Measurements from ENCODE around the gene TP53AIP1. TPM values are rescaled to one million over a fixed set of nuclear protein-coding genes. Genes with fewer than 3 reads are reported as not detected.

TP53AIP1 gene
- total and polyA plus RNA-seq, 10 of the 15 experiments (the other 5 are each of a cell fraction or from before 2014, with no cell fraction given): 0.01 TPM; not detected in 9

- Histone ChIP-seq H3K9ac (ENCODE audit: control insufficient read depth, insufficient read depth, low read length) (no peak overlapping the region), H3K79me2 (ENCODE audit: control insufficient read depth, insufficient read depth, low read length) (no peaks in the 10 kb centered on the region), H3K4me3 (no peak overlapping the region), H3K4me1 (ENCODE audit: control insufficient read depth, insufficient read depth, low read length) (no peaks in the 10 kb centered on the region), H3K9me3 (replicated peaks; ENCODE audit: control insufficient read depth, insufficient read depth, low read length) (no peaks in the 10 kb centered on the region), H3K36me3 (ENCODE audit: control insufficient read depth in 2 of 2, insufficient read depth in 2 of 2, low read length in 1 of 2) (no peaks in the 10 kb centered on the region), H3K27ac (ENCODE audit: control insufficient read depth, insufficient read depth) (no peak overlapping the region), H3K27me3 (replicated peaks in 1 of 2; ENCODE audit: control insufficient read depth in 2 of 2, insufficient read depth in 2 of 2, low read length in 1 of 2) (peaks cover 0 to 2% of the 10 kb centered on the region in 2 experiments; a peak in 2 of 4 replicates), H3K4me2 (ENCODE audit: control insufficient read depth, insufficient read depth) (no peak overlapping the region), H4K20me1 (ENCODE audit: control insufficient read depth, insufficient read depth) (no peaks in the 10 kb centered on the region; the same call in 1 of the 2 replicates), H2AFZ (ENCODE audit: control insufficient read depth, low read depth, low read length) (no peak overlapping the region)
- in situ Hi-C loops (cut with MboI): no loop called here
- ChIA-PET RAD21 (ENCODE audit: unreplicated experiment) (no interaction called here), POLR2A (no interaction called here), SMC1A (ENCODE audit: uncharacterized antibody, unreplicated experiment) (interaction anchor here (1.0 kb wide), 1 partner anchor 18 kb away, joined by 3 read pairs; no protein-coding TSS in a partner anchor), CTCF (interaction anchor here (0.6 to 1.3 kb wide), 3 partner anchors 51 to 494 kb away, joined by 3 read pairs; no protein-coding TSS in a partner anchor)
- DNase-seq (ENCODE audit: low read depth, low spot score): no peak
- no peak for ATAC-seq
- whole genome bisulfite sequencing (ENCODE audit: insufficient coverage, insufficient replicate concordance, low lambda C conversion rate, missing lambda C conversion rate): 47% methylated on average over 16 of the region's 16 CpGs
- intact Hi-C loops (cut with micrococcal nuclease; ENCODE audit: unreplicated experiment): no loop called here
- no peak for TF ChIP-seq TBL1XR1 (IDR thresholded peaks at IDR 0.05; ENCODE audit: low read depth, low read length)
- no peak for TF ChIP-seq RB1 (IDR thresholded peaks at IDR 0.05; ENCODE audit: borderline replicate concordance)
- no TSS peak for BruUV-seq (replicated peaks)
- FAIRE-seq: no peak
These were observed 5.9 kb downstream of the TP53AIP1 start for GRCh38 chr11:128936606-128937251.

- no TSS peak for BruUV-seq (replicated peaks)
- no peak for DNase-seq (ENCODE audit: low read depth, low spot score)
- Histone ChIP-seq H3K4me2 (ENCODE audit: control insufficient read depth, insufficient read depth) (no peak overlapping the region), H3K9ac (ENCODE audit: control insufficient read depth, insufficient read depth, low read length) (no peak overlapping the region), H3K27ac (ENCODE audit: control insufficient read depth, insufficient read depth) (no peak overlapping the region), H3K36me3 (ENCODE audit: control insufficient read depth in 2 of 2, insufficient read depth in 2 of 2, low read length in 1 of 2) (no peaks in the 10 kb centered on the region), H3K79me2 (ENCODE audit: control insufficient read depth, insufficient read depth, low read length) (no peaks in the 10 kb centered on the region), H2AFZ (ENCODE audit: control insufficient read depth, low read depth, low read length) (no peak overlapping the region), H4K20me1 (ENCODE audit: control insufficient read depth, insufficient read depth) (no peaks in the 10 kb centered on the region), H3K4me1 (ENCODE audit: control insufficient read depth, insufficient read depth, low read length) (no peaks in the 10 kb centered on the region), H3K4me3 (no peak overlapping the region), H3K9me3 (replicated peaks; ENCODE audit: control insufficient read depth, insufficient read depth, low read length) (no peaks in the 10 kb centered on the region), H3K27me3 (replicated peaks in 1 of 2; ENCODE audit: control insufficient read depth in 2 of 2, insufficient read depth in 2 of 2, low read length in 1 of 2) (no peaks in the 10 kb centered on the region; a peak in 1 of 4 replicates)
- 28% methylated on average over 10 of the region's 10 CpGs for WGBS (ENCODE audit: insufficient coverage, insufficient replicate concordance, low lambda C conversion rate, missing lambda C conversion rate)
- in situ Hi-C loops (cut with MboI): no loop called here
- SMC1A ChIA-PET (ENCODE audit: uncharacterized antibody, unreplicated experiment): interaction anchor here (0.9 to 1.1 kb wide), 2 partner anchors 10 to 50 kb away, joined by 3 read pairs; no protein-coding TSS in a partner anchor
- RAD21 ChIA-PET (ENCODE audit: unreplicated experiment): no interaction called here
- POLR2A ChIA-PET: no interaction called here
- intact Hi-C loops (cut with micrococcal nuclease; ENCODE audit: unreplicated experiment): no loop called here
- CTCF ChIA-PET: no interaction called here
- ATAC-seq: no peak
- no peak for FAIRE-seq
- no peak for TF ChIP-seq FOS (IDR thresholded peaks at IDR 0.05; ENCODE audit: borderline replicate concordance, extremely low read depth, insufficient read length)
- no peak for TF ChIP-seq IRF3 (IDR thresholded peaks at IDR 0.05)
- no peak for TF ChIP-seq RFX5 (IDR thresholded peaks at IDR 0.05; ENCODE audit: low read depth, low read length)
- TF ChIP-seq MYB (IDR thresholded peaks at IDR 0.05; ENCODE audit: borderline replicate concordance, low read depth, low read length): no peak
- TF ChIP-seq NKRF (conservative IDR thresholded peaks at IDR 0.05): no peak
- no peak for TF ChIP-seq ZNF274 (IDR thresholded peaks at IDR 0.05; ENCODE audit: insufficient read depth, insufficient read length)
- TF ChIP-seq NFYB (IDR thresholded peaks at IDR 0.05; ENCODE audit: insufficient read depth, low read depth, low read length): no peak
- TF ChIP-seq PAX8 (IDR thresholded peaks at IDR 0.05): no peak
- no peak for TF ChIP-seq CBX3 (IDR thresholded peaks at IDR 0.05; ENCODE audit: borderline replicate concordance, low read depth)
- TF ChIP-seq SRF (IDR thresholded peaks at IDR 0.05; ENCODE audit: low read depth in 2 of 2, low read length in 2 of 2): no peak
- no peak for TF ChIP-seq TCF7 (IDR thresholded peaks at IDR 0.05; ENCODE audit: borderline replicate concordance)
- no peak for TF ChIP-seq FOXM1 (IDR thresholded peaks at IDR 0.05; ENCODE audit: low read depth, low read length)
- TF ChIP-seq MXI1 (IDR thresholded peaks at IDR 0.05; ENCODE audit: low read depth, low read length): no peak
These were observed 7.7 kb downstream of the TP53AIP1 start for GRCh38 chr11:128934926-128935325.

All from GM12878 (cell line).